HG03439 (cell line): ENCODE data around the gene SERINC2.
"Not testable (repeated sequence)": the region's sequence is repeated elsewhere in the genome, so short reads cannot be mapped to it uniquely, and the experiment has no call there.

Experiments used
- ATAC-seq: cut with Tn5 transposase; IDR thresholded peaks from one replicate; pipeline ENCODE4 v1.9.1; 2021; ENCODE audit warnings: mild to moderate bottlenecking, moderate library complexity; ENCODE audit not compliant: unreplicated experiment

Gene SERINC2

GRCh38 chr1:31382379-31382989 is 30.5 kb upstream of the SERINC2 start:
- ATAC-seq, result no peak

GRCh38 chr1:31383967-31384366 is 29.0 kb upstream of the SERINC2 start:
- no peak for ATAC-seq

- not testable (repeated sequence) for ATAC-seq
These were observed 26.3 kb upstream of the SERINC2 start for GRCh38 chr1:31386576-31387243.

- no peak for ATAC-seq
These were observed 25.4 kb upstream of the SERINC2 start for GRCh38 chr1:31387612-31388011.

GRCh38 chr1:31389616-31390015 is 23.4 kb upstream of the SERINC2 start:
- ATAC-seq, result no peak

- no peak for ATAC-seq
These were observed 22.9 kb upstream of the SERINC2 start for GRCh38 chr1:31390071-31390470.

GRCh38 chr1:31393463-31393862 is 19.6 kb upstream of the SERINC2 start:
- no peak for ATAC-seq

- no peak for ATAC-seq
These were observed 18.3 kb upstream of the SERINC2 start for GRCh38 chr1:31394584-31395193.

GRCh38 chr1:31396633-31397351 is 16.2 kb upstream of the SERINC2 start:
- no peak for ATAC-seq

GRCh38 chr1:31397360-31398095 is 15.5 kb upstream of the SERINC2 start:
- no peak for ATAC-seq

- ATAC-seq, result no peak
These were observed 14.8 kb upstream of the SERINC2 start for GRCh38 chr1:31398246-31398645.

- no peak for ATAC-seq
These were observed 13.0 kb upstream of the SERINC2 start for GRCh38 chr1:31399976-31400375.

- no peak for ATAC-seq
These were observed 12.6 kb upstream of the SERINC2 start for GRCh38 chr1:31400393-31400792.

- no peak for ATAC-seq
These were observed 11.8 kb upstream of the SERINC2 start for GRCh38 chr1:31401241-31401640.

- ATAC-seq, result no peak
These were observed 7.3 kb upstream of the SERINC2 start for GRCh38 chr1:31405578-31406245.

GRCh38 chr1:31407029-31407626 is 5.9 kb upstream of the SERINC2 start:
- no peak for ATAC-seq

GRCh38 chr1:31408788-31409318 is 4.2 kb upstream of the SERINC2 start:
- no peak for ATAC-seq

- no peak for ATAC-seq
These were observed 2.8 kb upstream of the SERINC2 start for GRCh38 chr1:31409946-31410858.

- no peak for ATAC-seq
These were observed 2.1 kb upstream of the SERINC2 start for GRCh38 chr1:31410871-31411270.
